Measurements from ENCODE around the gene CD63. TPM values are rescaled to one million over a fixed set of nuclear protein-coding genes. Genes with fewer than 3 reads are reported as not detected.

The CD63 gene
- total and polyA plus RNA-seq, 9 of the 15 experiments (the other 6 are each of a cell fraction or from before 2014, with no cell fraction given) = 313 to 735 (median 433) TPM

- H3K9ac ChIP-seq (ENCODE audit: insufficient read depth in 1 of 2, low read depth in 2 of 2, low read length in 2 of 2) = no peak overlapping the region
- no peaks in the 10 kb centered on the region for H4K20me1 ChIP-seq (replicated peaks; ENCODE audit: control insufficient read depth, insufficient read depth, low read length)
- H3K4me1 ChIP-seq (replicated peaks in 1 of 2; ENCODE audit: control insufficient read depth in 2 of 2, insufficient read depth in 2 of 2, low read length in 2 of 2) = peaks cover 0 to 22% of the 10 kb centered on the region in 2 experiments; a peak in 3 of 5 replicates
- TF ChIP-seq PCBP1 (IDR thresholded peaks at IDR 0.05; ENCODE audit: low read depth, low read length, poor library complexity, severe bottlenecking) = no peak
- no peak for TF ChIP-seq BRCA1 (IDR thresholded peaks at IDR 0.05)
- TF ChIP-seq BRCA1 (CRISPR knock-in tag; IDR thresholded peaks at IDR 0.05) = no peak
- TF ChIP-seq KDM4B (IDR thresholded peaks at IDR 0.05; ENCODE audit: borderline replicate concordance in 2 of 2, low read depth in 1 of 2) = no peak
- peak; percentile 57; the same call in 1 of the 2 replicates for TF ChIP-seq MEF2A (IDR thresholded peaks at IDR 0.05; ENCODE audit: control insufficient read depth, low read depth, low read length)
- peak; percentile 47 for TF ChIP-seq NFIC (IDR thresholded peaks at IDR 0.05)
- TF ChIP-seq NONO (IDR thresholded peaks at IDR 0.05; ENCODE audit: low read depth in 2 of 2, low read length in 1 of 2) = no peak
- no peak for TF ChIP-seq NELFE (IDR thresholded peaks at IDR 0.05; ENCODE audit: insufficient read depth, insufficient read length)
- no peak for TF ChIP-seq HDAC1 (IDR thresholded peaks at IDR 0.05)
- TF ChIP-seq MAX (CRISPR knock-in tag; IDR thresholded peaks at IDR 0.05) = peak; percentile 38; the same call in 1 of the 2 replicates
- TF ChIP-seq RBM25 (IDR thresholded peaks at IDR 0.05; ENCODE audit: low read depth, low read length, severe bottlenecking) = no peak
- 0 out of 2 replicates have a peak, but pooled peaks have one; percentile 29 for TF ChIP-seq ZBTB1 (CRISPR knock-in tag; IDR thresholded peaks at IDR 0.05; ENCODE audit: borderline replicate concordance, low read depth)
- TF ChIP-seq TFAP4 (CRISPR knock-in tag; IDR thresholded peaks at IDR 0.05; ENCODE audit: borderline replicate concordance) = 0 out of 2 replicates have a peak, but pooled peaks have one; percentile 10
- no peak for TF ChIP-seq SAP30 (IDR thresholded peaks at IDR 0.05; ENCODE audit: borderline replicate concordance, insufficient read depth, low read depth, low read length, poor library complexity, severe bottlenecking)
- no peak for TF ChIP-seq POLR2AphosphoS5 (IDR thresholded peaks at IDR 0.05; ENCODE audit: control insufficient read depth, insufficient read depth, low read depth, low read length)
- no peaks in the 10 kb centered on the region for H3K79me2 ChIP-seq (ENCODE audit: control insufficient read depth, insufficient read depth, low read length)
- WGBS (ENCODE audit: insufficient coverage, low coverage, missing lambda C conversion rate) = 11% methylated on average over 21 of the region's 21 CpGs
- H3K4me2 ChIP-seq (ENCODE audit: insufficient read depth, low read length) = no peak overlapping the region
- DNase-seq (ENCODE audit: extremely low read depth in 1 of 4, low spot score in 3 of 4) = no peak
- intact Hi-C loops (cut with micrococcal nuclease) (no loop called here), in situ Hi-C loops (cut with MboI) (no loop called here)
- no peak overlapping the region for H3K27ac ChIP-seq (ENCODE audit: extremely low read depth, low read depth, low read length)
- H3K9me1 ChIP-seq (ENCODE audit: control insufficient read depth, insufficient read depth, low read length) = peaks cover 5% of the 10 kb centered on the region
- ChIA-PET POLR2A (interaction anchor here (0.5 to 0.6 kb wide), 2 partner anchors 460 to 1144 kb away, joined by 3 read pairs; no protein-coding TSS in a partner anchor), CTCF (ENCODE audit: low intra/inter-chr PET ratio) (no interaction called here)
- H2AFZ ChIP-seq (ENCODE audit: low read depth, low read length) = no peak overlapping the region
- H3K4me3 ChIP-seq = no peak overlapping the region
- BruUV-seq (replicated peaks) = no TSS peak
- H3K36me3 ChIP-seq (ENCODE audit: control insufficient read depth, insufficient read depth, low read length) = no peaks in the 10 kb centered on the region
- H3K27me3 ChIP-seq (ENCODE audit: control insufficient read depth in 2 of 2, insufficient read depth in 2 of 2, low read length in 2 of 2) = peaks cover 20 to 63% of the 10 kb centered on the region in 2 experiments; a peak in 4 of 5 replicates
- no peak for FAIRE-seq
- no peak; the same call in 2 of the 3 replicates for ATAC-seq
- H3K9me3 ChIP-seq (replicated peaks; ENCODE audit: control insufficient read depth, insufficient read depth, low read depth, low read length) = no peaks in the 10 kb centered on the region
Measured at GRCh38 chr12:55700255-55701018, 28.4 kb downstream of the CD63 start.

All from K562 (cell line).